Measurements from ENCODE around the gene HEG1.

GRCh38 chr3:124919756-124920155 is 136.0 kb downstream of the HEG1 start:
- TF ChIP-seq, protein P1, sequence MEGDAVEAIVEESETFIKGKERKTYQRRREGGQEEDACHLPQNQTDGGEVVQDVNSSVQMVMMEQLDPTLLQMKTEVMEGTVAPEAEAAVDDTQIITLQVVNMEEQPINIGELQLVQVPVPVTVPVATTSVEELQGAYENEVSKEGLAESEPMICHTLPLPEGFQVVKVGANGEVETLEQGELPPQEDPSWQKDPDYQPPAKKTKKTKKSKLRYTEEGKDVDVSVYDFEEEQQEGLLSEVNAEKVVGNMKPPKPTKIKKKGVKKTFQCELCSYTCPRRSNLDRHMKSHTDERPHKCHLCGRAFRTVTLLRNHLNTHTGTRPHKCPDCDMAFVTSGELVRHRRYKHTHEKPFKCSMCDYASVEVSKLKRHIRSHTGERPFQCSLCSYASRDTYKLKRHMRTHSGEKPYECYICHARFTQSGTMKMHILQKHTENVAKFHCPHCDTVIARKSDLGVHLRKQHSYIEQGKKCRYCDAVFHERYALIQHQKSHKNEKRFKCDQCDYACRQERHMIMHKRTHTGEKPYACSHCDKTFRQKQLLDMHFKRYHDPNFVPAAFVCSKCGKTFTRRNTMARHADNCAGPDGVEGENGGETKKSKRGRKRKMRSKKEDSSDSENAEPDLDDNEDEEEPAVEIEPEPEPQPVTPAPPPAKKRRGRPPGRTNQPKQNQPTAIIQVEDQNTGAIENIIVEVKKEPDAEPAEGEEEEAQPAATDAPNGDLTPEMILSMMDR (IDR thresholded peaks at IDR 0.05) = no peak
- TF ChIP-seq POLR2A (IDR thresholded peaks at IDR 0.05) = no peak
